ENCODE measurements around the gene HTR3C.
"Not testable (repeated sequence)": the region's sequence is repeated elsewhere in the genome, so short reads cannot be mapped to it uniquely, and the experiment has no call there.

HTR3C gene

DNA sequence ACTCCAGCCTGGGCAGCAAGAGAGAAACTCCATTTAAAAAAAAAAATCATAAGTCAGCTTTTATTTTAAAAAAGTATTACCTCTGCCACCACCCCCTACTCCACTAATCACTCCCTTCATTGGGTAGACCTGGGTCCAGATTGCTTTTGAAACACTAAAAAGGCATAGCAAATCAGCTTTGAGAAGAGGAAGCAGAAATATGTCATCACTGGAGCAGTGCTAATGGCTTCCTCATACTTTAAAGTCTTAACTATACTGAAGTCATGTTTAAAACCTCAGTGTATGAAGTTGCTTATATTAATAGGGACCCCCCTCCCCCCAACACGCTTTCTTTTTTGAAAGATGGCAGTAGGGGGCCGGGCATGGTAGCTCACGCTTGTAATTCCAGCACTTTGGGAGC is 22.3 kb upstream of the HTR3C start:
- no peak for DNase-seq (ENCODE audit: low read depth)

DNA sequence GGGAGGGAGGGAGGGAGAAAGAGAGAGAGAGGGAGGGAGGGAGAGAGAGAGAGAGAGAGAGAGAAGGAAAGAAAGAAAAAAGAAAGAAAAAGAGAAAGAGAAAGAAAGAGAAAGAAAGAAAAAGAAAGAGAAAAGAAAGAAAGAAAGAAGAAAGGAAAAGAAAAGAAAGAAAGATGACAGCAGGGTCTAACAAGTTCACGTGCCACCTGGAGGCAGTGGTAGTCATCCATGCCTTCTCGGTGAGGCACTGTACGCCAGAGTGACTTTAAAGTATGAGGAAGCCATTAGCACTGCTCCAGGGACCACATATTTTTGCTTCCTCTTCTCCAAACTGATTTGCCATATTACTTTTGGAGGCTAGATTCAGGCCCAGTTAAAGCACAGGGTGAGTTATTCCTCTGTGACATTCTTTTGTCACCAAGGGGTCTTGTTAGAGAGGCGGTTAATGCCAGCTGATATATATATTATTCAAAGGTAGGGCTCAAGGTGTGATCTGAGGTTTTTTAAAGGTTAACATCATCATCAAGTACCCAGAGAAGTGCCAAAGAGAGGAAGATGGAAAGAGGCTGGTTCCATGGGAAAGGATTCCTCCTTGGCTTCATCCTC is 21.6 kb upstream of the HTR3C start, which contains the start of gene HTR3D:
Gene HTR3D (plus strand): TSS at position 556 of the 606 bp plus-strand sequence. CDS start 0 bp downstream, at position 556.
- peak; percentile 10 for DNase-seq (ENCODE audit: low read depth)

GRCh38 chr3:184037816-184038215 is 15.0 kb upstream of the HTR3C start:
- DNase-seq (ENCODE audit: low read depth): no peak

DNA sequence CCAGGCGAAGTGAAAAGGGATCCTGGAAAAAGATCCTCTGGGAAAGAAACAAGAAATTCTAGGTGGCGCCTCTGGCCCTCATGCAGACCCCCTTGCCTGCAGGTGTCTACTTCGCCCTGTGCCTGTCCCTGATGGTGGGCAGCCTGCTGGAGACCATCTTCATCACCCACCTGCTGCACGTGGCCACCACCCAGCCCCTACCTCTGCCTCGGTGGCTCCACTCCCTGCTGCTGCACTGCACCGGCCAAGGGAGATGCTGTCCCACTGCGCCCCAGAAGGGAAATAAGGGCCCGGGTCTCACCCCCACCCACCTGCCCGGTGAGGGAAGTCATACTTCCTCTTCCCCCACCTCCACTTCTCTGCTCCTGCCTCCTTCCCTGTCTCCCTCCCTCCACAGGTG is 14.5 kb upstream of the HTR3C start:
- DNase-seq (ENCODE audit: low read depth): not testable (repeated sequence)

DNA sequence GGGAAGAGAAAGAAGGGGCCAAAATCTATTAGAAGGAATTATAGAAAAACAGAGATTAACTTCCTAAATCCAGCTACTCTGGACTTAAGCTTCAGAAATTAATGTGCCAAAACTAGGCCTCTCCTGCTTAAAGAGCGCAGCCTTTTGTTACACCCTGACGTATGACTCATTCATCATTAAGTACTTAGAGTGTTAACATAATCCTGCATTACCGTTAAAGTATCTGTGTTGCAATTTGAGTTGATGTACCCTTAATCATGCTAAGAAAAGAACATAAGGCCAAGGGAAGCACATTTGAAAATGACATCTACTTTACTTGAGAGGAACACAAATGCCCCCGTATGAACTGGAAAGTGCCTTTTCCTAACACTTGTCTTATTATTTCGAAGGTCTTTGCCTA is 13.4 kb upstream of the HTR3C start:
- no peak for DNase-seq (ENCODE audit: low read depth)

DNA sequence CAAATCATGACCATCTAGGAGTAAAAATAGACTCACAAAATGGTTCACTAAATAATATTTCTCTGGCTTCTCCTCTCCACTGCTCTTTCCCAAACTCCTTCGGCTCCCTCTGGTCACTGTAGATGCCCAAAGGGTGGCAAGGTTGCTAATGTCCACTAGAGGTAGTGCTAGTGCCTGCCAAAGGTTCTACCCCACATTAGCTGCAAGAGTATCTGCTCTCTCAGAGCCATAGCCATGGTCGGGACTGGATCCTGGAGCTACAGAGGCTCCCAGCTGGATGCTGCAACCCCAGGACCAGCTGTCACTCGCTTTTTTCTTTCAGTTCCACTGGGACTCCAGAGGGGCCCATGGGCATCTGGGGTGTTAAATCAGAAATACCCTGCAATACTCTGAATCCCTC is 12.8 kb upstream of the HTR3C start:
- peak; percentile 65 for DNase-seq (ENCODE audit: low read depth)

DNA sequence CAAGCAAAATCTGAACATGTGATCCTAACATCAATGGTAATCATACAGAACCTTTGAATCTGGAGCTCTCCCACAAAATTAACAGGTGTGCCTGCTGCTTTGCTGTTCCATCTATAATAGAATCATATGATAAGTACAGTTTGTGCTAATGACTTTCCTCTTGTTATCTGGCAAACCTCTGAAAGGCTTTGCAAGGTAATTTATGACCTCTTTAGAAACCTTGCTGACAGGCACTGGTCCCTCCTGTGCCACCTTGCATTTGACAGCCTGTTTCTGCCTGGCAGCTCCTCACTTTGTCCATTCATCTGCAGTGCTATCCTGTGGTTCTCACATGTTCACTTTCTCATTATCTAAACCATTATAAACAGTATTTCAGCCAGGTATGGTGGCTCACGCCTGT is 10.2 kb upstream of the HTR3C start:
- no peak for DNase-seq (ENCODE audit: low read depth)

DNA sequence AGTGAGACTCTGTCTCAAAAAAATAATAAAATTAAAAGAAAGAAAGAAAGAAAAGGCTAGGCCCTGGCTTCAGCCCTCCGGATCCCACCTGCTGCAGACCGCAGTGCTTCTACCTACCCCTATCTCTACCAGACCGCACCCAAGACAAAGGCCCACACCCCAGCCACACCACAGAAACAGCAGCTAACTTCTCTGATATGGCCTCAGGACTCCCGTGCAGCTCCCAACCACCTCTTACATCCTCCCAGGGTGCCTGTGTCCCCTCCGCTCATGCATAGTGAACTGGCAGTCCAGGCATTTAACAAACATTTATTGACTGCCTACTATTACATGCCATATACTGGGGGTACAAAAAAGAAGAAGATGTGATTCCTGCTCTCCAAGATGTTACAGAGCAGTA is 6.9 kb upstream of the HTR3C start:
- DNase-seq (ENCODE audit: low read depth): no peak

GRCh38 chr3:184050217-184050847 is 2.5 kb upstream of the HTR3C start:
- DNase-seq (ENCODE audit: low read depth): no peak

GRCh38 chr3:184058029-184058428 is 5.2 kb downstream of the HTR3C start:
- DNase-seq (ENCODE audit: low read depth): peak; percentile 58

GRCh38 chr3:184059424-184059823 is 6.6 kb downstream of the HTR3C start:
- DNase-seq (ENCODE audit: low read depth): no peak

- no peak for DNase-seq (ENCODE audit: low read depth)
Observed at GRCh38 chr3:184062637-184063036, 9.8 kb downstream of the HTR3C start.

- DNase-seq (ENCODE audit: low read depth): peak; percentile 72
Observed at GRCh38 chr3:184066211-184066610, 13.4 kb downstream of the HTR3C start.

GRCh38 chr3:184067573-184068055 is 14.8 kb downstream of the HTR3C start:
- DNase-seq (ENCODE audit: low read depth): no peak

DNA sequence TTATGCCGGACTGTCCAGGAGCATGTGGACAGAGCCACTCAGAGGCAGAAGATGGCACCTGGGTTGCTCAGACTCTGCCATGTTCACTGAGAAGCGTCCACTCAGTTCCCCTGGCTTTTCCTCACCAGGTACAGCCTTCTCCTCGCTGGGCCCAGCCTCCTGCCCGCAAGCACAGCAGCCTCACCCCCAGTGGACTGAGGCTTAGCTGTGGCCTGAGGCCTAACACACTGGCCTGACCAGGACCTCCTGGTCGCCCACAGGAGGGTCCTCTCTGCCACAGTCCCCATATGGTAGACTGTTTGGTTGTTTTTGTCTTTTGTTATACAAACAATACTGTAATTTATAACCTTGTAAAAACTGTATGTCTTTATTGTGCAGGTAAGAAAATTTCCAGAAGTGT is 15.5 kb downstream of the HTR3C start:
- DNase-seq (ENCODE audit: low read depth): no peak

DNA sequence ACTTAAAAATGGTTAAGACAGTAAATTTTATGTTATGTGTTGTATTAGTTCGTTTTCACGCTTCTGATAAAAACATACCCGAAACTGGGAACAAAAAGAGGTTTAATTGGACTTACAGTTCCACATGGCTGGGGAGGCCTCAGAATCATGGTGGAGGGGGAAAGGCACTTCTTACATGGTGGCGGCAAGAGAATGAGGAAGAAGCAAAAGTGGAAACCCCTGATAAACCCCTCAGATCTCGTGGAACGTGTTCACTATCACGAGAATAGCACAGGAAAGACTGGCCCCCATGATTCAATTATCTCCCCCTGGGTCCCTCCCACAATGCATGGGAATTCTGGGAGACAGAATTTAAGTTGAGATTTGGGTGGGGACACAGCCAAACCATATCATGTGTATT is 18.3 kb downstream of the HTR3C start:
- DNase-seq (ENCODE audit: low read depth): not testable (repeated sequence)

DNA sequence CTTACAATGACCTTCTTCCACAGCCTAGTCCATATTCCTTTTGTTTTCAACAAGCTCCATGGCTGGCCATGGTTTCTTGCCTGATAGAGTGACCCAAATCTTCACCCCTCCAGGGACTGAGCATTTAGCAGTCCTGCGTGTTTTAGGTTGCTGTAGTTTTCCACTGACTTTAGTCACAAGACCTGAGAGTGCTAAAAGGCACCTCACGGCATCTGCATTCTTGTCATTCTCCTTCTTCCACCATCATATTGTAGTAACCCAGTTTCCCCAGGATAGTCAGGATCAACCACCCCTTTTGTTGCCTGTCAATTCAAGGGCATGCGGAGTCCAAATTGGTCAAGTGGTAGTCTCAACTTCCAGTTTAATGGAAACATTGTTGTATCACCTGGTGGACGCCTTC is 20.8 kb downstream of the HTR3C start:
- no peak for DNase-seq (ENCODE audit: low read depth)

- DNase-seq (ENCODE audit: low read depth): no peak
Observed at GRCh38 chr3:184075901-184076300, 23.1 kb downstream of the HTR3C start.

DNA sequence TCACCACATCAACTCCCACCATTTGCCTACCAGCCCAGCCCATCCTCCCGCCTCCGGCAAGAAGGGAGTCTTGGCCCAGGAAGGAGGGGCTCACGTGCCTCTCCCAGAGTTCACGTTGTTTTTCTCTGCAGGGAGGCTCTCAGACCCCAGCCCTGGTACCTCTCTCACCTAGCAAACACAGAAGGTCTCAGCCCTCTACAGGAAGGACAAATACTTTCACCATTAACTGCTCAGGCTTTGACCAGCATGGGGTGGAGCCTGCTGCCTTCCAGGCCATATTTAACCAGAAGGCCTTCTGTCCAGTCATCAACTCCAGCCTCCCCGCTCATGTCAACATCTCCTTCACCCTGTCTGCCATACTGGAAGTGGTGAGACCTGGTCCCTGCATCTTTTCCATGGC is 25.0 kb downstream of the HTR3C start:
- no peak for DNase-seq (ENCODE audit: low read depth)

GRCh38 chr3:184078851-184079250 is 26.0 kb downstream of the HTR3C start:
- DNase-seq (ENCODE audit: low read depth): peak; percentile 42

DNA sequence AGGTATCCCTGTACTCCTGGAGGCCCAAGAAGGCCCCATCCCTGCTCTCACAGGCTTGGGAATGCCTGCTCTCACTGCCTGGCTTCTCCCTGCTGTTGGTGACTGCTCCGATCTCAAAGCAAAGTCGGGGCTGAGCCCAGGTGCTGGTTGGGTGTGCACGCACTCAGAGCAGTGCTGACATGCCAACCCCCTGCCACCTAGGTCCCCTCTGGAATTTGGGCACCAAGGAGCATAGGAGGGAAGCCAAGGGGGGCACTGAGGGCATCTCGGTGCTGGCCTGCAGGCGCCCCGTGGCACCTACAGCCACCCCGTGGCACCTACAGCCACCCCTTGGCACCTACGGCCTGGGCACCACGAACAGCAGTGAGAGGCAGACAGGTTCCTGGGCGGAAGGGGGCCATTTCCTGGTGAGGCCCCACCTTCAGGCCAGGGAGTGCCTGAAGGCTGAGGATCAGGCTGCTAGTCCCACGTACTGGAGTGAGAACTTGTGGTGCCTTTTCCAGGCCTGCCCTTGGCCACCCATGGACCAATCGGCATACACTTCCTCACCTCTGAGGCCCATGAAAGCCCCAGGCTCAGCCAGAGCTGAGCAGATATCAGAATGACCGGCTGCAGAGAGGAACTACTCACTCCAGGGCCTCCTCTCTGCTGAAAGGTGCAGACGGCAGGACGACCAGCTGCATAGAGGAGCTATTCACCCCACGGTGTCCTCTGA is 28.4 kb downstream of the HTR3C start:
- no peak for DNase-seq (ENCODE audit: low read depth)

GRCh38 chr3:184082034-184082433 is 29.2 kb downstream of the HTR3C start:
- DNase-seq (ENCODE audit: low read depth): no peak

- no peak for DNase-seq (ENCODE audit: low read depth)
Observed at GRCh38 chr3:184082465-184082864, 29.6 kb downstream of the HTR3C start.
